Measurements from ENCODE around the gene ADRA2B. TPM values are rescaled to one million over a fixed set of nuclear protein-coding genes. Genes with fewer than 3 reads are reported as not detected.

ADRA2B gene
- total and polyA plus RNA-seq, 8 donors, result 0.04 to 1.5 (median 0.34) TPM

DNA sequence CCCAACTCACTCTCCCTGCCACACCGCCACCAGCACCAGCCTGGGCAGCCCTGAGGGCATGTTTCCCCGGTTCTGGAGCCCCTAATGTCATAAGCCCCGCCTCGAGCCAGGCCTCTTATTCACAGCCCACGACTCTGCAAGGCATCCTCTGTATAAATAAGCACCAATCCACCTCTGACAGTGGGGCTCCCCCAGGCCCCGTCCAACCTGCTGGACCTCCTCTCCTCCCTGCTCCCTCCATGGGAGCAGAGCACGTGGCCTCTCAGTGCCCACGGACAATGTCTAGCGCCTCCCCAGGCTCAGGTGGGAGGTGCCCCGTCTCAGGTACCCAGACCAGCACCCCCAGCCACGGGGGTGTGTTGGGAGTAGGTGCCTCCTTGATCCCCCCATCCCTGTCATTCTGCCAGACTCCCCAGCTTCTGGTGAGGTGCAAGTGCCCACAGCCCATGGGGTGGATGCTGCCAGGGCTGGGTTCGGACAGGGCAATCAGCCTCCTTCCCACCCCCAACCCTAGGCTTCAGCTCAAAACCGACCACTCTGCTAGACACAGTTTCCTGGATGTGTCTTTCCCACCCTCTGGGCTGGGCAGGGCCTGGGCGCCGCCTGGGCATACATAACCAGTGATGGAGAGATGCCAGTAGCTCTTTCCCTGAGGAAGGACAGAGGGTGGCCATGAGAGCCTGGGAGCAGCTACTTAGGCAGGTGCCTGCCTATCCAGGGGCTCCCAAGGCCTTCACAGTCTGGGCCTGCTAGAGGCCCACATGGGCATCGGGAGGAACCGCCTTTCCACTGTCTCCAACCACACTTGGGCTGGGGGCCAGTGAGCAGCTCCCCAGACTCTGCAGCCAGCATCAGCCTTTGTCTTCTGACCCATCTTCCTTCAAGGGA, 1.6 kb upstream of the ADRA2B start:
- Histone ChIP-seq H3K4me3 (no peak overlapping the region), H3K27me3 (no peaks in the 10 kb centered on the region), H3K27ac (no peak overlapping the region), H3K9me3 (no peaks in the 10 kb centered on the region), H3K4me1 (peaks cover 0 to 5% (median 4%) of the 10 kb centered on the region in 3 donors), H3K36me3 (no peaks in the 10 kb centered on the region)
- no peak for FAIRE-seq
- WGBS, 2 donors, result 38 to 45% methylated on average over 17 of the region's 17 CpGs
- no peak for ATAC-seq
- peak in 3 of 6 donors; percentile 36 to 63 (median 52) for DNase-seq
- TF ChIP-seq, protein P1, sequence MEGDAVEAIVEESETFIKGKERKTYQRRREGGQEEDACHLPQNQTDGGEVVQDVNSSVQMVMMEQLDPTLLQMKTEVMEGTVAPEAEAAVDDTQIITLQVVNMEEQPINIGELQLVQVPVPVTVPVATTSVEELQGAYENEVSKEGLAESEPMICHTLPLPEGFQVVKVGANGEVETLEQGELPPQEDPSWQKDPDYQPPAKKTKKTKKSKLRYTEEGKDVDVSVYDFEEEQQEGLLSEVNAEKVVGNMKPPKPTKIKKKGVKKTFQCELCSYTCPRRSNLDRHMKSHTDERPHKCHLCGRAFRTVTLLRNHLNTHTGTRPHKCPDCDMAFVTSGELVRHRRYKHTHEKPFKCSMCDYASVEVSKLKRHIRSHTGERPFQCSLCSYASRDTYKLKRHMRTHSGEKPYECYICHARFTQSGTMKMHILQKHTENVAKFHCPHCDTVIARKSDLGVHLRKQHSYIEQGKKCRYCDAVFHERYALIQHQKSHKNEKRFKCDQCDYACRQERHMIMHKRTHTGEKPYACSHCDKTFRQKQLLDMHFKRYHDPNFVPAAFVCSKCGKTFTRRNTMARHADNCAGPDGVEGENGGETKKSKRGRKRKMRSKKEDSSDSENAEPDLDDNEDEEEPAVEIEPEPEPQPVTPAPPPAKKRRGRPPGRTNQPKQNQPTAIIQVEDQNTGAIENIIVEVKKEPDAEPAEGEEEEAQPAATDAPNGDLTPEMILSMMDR (IDR thresholded peaks at IDR 0.05), result no peak
- intact Hi-C loops (cut with DNase I), result no loop called here

DNA sequence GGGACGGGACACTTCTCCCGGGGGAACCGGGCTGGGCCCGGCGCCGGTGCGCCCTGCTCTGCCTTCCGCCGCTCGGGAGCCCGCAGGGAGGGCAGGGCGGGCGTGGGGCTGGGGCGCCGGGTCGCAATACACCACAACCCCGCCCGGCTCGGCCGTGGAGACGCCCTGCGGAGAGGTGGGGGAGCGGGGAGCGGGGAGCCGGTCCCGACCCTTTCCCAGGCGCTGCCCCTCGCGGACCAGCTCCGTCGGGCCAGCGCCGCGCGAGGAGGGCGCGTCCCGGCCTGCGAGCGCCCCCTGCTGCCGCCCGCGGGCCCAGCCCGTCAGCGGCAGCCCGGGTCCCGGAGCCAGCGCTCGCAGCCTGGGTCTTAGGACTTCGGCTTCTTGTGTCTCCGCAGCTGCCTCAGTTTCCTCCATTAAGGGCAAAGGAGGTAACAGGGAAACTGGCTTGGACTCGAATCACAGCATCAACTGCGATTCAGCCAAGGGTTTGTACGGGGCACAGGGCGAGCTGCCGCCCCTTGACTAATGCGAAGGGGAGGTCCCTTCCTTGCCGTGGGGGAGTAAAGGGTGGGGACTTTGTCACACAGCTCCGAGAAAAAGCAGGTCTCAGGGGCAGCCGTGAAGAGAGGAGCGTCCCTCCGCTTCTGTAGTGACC, 635 bp upstream of the ADRA2B start:
- intact Hi-C loops (cut with DNase I), result no loop called here
- TF ChIP-seq, protein P1 (IDR thresholded peaks at IDR 0.05), result peak; percentile 76 to 93 (median 85)
- peak overlapping the region; percentile 35 to 69 (median 60) for H3K4me3 ChIP-seq
- H3K9me3 ChIP-seq, result no peaks in the 10 kb centered on the region
- H3K27me3 ChIP-seq, result no peaks in the 10 kb centered on the region
- ATAC-seq (peak; percentile 89 to 93 (median 90)), DNase-seq (peak; percentile 30 to 90 (median 63)), FAIRE-seq (no peak)
- H3K36me3 ChIP-seq, result no peaks in the 10 kb centered on the region
- WGBS, 2 donors, result 2% methylated on average over 27 to 62 of the region's 62 CpGs
- H3K27ac ChIP-seq, result peak overlapping the region in 1 of 4 donors; percentile 53
- H3K4me1 ChIP-seq, result peaks cover 0 to 5% (median 4%) of the 10 kb centered on the region in 3 donors

DNA sequence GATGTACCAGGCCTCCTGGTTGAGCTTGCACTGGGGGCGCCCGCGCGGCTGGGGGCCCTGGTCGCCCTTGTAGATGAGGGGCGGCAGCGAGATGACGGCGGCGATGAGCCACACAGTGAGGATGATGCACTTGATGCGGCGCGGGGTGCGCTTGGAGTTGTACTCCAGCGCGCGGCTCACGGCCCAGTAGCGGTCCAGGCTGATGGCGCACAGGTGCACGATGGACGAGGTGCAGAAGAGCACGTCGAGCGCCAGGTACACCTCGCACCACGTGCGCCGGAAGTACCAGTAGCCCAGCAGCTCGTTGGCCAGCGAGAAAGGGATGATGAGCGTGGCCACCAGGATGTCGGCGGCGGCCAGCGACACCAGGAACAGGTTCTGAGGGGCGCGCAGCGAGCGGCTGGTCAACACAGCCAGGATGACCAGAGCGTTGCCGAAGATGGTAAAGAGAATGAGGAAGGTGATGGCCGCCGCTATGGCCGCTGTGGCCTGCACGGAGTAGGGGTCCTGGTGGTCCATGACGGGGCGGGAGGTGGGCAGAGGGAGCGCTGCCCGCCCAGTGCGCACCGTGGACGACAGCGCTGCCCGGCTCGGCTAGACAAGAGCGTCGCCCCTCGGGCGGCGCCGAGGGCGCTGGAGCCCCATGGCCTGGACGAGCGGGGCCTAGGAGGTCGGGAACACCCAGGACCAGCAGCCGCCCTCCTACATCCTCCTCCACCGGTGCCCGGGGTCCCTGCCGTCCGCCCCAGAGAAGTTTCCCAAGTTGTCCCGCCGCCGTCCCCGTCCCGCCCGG, 544 bp downstream of the ADRA2B start:
- no peaks in the 10 kb centered on the region for H3K27me3 ChIP-seq
- intact Hi-C loops (cut with DNase I), result no loop called here
- H3K27ac ChIP-seq, result no peak overlapping the region
- DNase-seq (peak in 3 of 6 donors; percentile 39 to 67 (median 54)), FAIRE-seq (no peak), ATAC-seq (peak in 2 of 4 donors; percentile 1 to 2)
- peak overlapping the region; percentile 35 to 69 (median 60) for H3K4me3 ChIP-seq
- H3K9me3 ChIP-seq, result no peaks in the 10 kb centered on the region
- WGBS, 2 donors, result 43 to 52% methylated on average over 63 to 77 of the region's 77 CpGs
- TF ChIP-seq, protein P1 (IDR thresholded peaks at IDR 0.05), result no peak
- peaks cover 0 to 5% (median 4%) of the 10 kb centered on the region in 3 donors for H3K4me1 ChIP-seq
- H3K36me3 ChIP-seq, result no peaks in the 10 kb centered on the region

DNA sequence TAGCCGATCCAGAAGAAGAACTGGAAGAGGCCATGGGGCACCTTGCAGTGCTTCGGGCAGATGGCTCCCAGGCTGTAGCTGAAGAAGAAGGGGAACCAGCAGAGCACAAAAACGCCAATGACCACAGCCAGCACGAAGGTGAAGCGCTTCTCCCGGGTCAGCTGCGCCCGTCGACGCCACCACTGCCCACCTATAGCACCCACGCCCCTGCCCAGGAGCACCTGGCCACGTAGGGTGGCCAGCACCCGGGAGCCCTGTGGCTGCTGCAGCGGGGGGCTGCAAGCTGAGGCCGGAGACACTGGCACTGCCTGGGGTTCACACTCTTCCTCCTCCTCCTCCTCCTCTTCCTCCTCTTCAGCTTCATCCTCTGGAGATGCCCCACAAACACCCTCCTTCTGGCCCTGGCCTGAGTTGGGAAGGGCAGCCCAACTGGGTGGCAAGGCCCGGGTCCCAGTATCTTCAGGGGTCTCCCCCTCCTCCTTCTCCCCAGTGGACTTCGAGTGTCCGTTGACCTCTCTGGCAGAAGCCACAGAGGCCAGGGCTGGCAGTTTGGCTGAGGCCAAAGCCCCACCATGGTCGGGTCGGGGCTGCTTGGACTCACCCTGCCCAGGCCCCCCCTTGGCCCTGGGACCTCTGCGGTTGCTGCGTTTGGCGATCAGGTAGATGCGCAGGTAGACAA, 1.3 kb downstream of the ADRA2B start:
- TF ChIP-seq, protein P1 (IDR thresholded peaks at IDR 0.05), result no peak
- no peaks in the 10 kb centered on the region for H3K36me3 ChIP-seq
- FAIRE-seq (no peak), DNase-seq (peak in 3 of 6 donors; percentile 18 to 65 (median 51)), ATAC-seq (no peak)
- no peak overlapping the region for H3K27ac ChIP-seq
- intact Hi-C loops (cut with DNase I), result no loop called here
- H3K9me3 ChIP-seq, result no peaks in the 10 kb centered on the region
- no peak overlapping the region for H3K4me3 ChIP-seq
- WGBS, 2 donors, result 94 to 96% methylated on average over 24 of the region's 24 CpGs
- peaks cover 0 to 5% (median 4%) of the 10 kb centered on the region in 3 donors for H3K4me1 ChIP-seq
- H3K27me3 ChIP-seq, result no peaks in the 10 kb centered on the region

Data from pancreas (tissue), 10 donors.